SU-DHL-6 (cell line): ENCODE measurements around the gene S100P.

Experiments used
- H2AFZ ChIP-seq: fragments of 200-600 bp; sonication (generic); 2 replicates; pipeline ENCODE4 v1.6.1; 2014; ENCODE audit warnings: low read depth, mild to moderate bottlenecking, moderate library complexity, mixed read lengths, antibody characterized with exemption, low read length; ENCODE audit not compliant: severe bottlenecking
- H3F3A ChIP-seq: fragments of 200-600 bp; shearing (Covaris generic); 2 replicates; pipeline ENCODE4 v1.6.0; 2016; ENCODE audit warnings: antibody characterized with exemption, mild to moderate bottlenecking; ENCODE audit not compliant: insufficient read depth
- H3K27ac ChIP-seq: fragments of 200-600 bp; sonication (generic); 2 replicates; pipeline ENCODE4 v1.5.1; 2016; ENCODE audit warnings: low read depth, mild to moderate bottlenecking, low read length, moderate library complexity, mixed read lengths
- H3K27me3 ChIP-seq: fragments of 200-600 bp; sonication (generic), shearing (Covaris generic); 2 replicates; pipeline ENCODE4 v1.6.0; 2014; ENCODE audit warnings: mild to moderate bottlenecking, low read length
- H3K36me3 ChIP-seq: fragments of 200-600 bp; sonication (generic); 2 replicates; pipeline ENCODE4 v1.6.1; 2014; ENCODE audit warnings: mild to moderate bottlenecking, low read length, mixed read lengths
- H3K4me2 ChIP-seq: fragments of 300-600, 200-600 bp; shearing (Covaris generic), sonication (generic); 2 replicates; pipeline ENCODE4 v1.6.0; 2014; ENCODE audit warnings: low read length, low read depth, mild to moderate bottlenecking; ENCODE audit not compliant: poor library complexity, severe bottlenecking
- H3K4me3 ChIP-seq: fragments of 200-600 bp; sonication (generic); 2 replicates; pipeline ENCODE4 v1.5.1; 2014; ENCODE audit warnings: antibody characterized with exemption, low read length, mild to moderate bottlenecking, mixed read lengths; ENCODE audit not compliant: insufficient read depth, poor library complexity, severe bottlenecking
- H3K79me2 ChIP-seq: fragments of 200-600 bp; sonication (generic); 2 replicates; pipeline ENCODE4 v1.6.1; 2014; ENCODE audit warnings: mild to moderate bottlenecking, low read length, moderate library complexity; ENCODE audit not compliant: insufficient read depth
- H3K9ac ChIP-seq: fragments of 200-600 bp; sonication (generic); 2 replicates; pipeline ENCODE4 v1.7.0; 2014; ENCODE audit warnings: mild to moderate bottlenecking, low read length
- H3K9me2 ChIP-seq: fragments of 200-600 bp; sonication (generic); replicated peaks from 2 replicates; pipeline ENCODE4 v1.6.1; 2014; ENCODE audit warnings: low read length; ENCODE audit not compliant: insufficient read depth
- H3K9me3 ChIP-seq: fragments of 200-600 bp; sonication (generic); 2 replicates; pipeline ENCODE4 v1.6.1; 2014; ENCODE audit warnings: low read length, mixed read lengths; ENCODE audit not compliant: insufficient read depth
- H4K20me1 ChIP-seq: fragments of 200-600 bp; sonication (generic); 2 replicates; pipeline ENCODE4 v1.6.1; 2014; ENCODE audit warnings: low read depth, mild to moderate bottlenecking, antibody characterized with exemption, low read length, moderate library complexity, mixed read lengths
- EZH2phosphoT487 ChIP-seq: fragments of 200-600 bp; sonication (generic), shearing (Covaris generic); conservative IDR thresholded peaks from 2 replicates; pipeline ENCODE4 v1.6.1; 2018; ENCODE audit warnings: mild to moderate bottlenecking, antibody characterized with exemption, low read length, moderate library complexity, mixed read lengths
- TF ChIP-seq, protein P1 (sequence below): fragments of 200-600 bp; sonication (generic); IDR thresholded peaks from one replicate; pipeline ENCODE4 v1.5.1; 2017; ENCODE audit warnings: antibody characterized with exemption, mild to moderate bottlenecking, low read length, moderate library complexity; ENCODE audit not compliant: insufficient read depth, poor library complexity, severe bottlenecking

The S100P gene

GRCh38 chr4:6710996-6711395 is 17.3 kb downstream of the S100P start:
- Histone ChIP-seq H3K9me2 (no peaks in the 10 kb centered on the region), H4K20me1 (no peaks in the 10 kb centered on the region), H3K9ac (no peak overlapping the region), H3K4me3 (no peak overlapping the region), H3F3A (peaks cover 9% of the 10 kb centered on the region; the same call in 1 of the 2 replicates), H3K79me2 (peaks cover 17% of the 10 kb centered on the region; the same call in 1 of the 2 replicates), H3K36me3 (peaks cover 8% of the 10 kb centered on the region; the same call in 1 of the 2 replicates), H3K27ac (no peak overlapping the region), H3K27me3 (no peaks in the 10 kb centered on the region), H2AFZ (no peak overlapping the region), H3K9me3 (no peaks in the 10 kb centered on the region; the same call in 1 of the 2 replicates), H3K4me2 (no peak overlapping the region)
- TF ChIP-seq EZH2phosphoT487 = no peak
- TF ChIP-seq, protein P1, sequence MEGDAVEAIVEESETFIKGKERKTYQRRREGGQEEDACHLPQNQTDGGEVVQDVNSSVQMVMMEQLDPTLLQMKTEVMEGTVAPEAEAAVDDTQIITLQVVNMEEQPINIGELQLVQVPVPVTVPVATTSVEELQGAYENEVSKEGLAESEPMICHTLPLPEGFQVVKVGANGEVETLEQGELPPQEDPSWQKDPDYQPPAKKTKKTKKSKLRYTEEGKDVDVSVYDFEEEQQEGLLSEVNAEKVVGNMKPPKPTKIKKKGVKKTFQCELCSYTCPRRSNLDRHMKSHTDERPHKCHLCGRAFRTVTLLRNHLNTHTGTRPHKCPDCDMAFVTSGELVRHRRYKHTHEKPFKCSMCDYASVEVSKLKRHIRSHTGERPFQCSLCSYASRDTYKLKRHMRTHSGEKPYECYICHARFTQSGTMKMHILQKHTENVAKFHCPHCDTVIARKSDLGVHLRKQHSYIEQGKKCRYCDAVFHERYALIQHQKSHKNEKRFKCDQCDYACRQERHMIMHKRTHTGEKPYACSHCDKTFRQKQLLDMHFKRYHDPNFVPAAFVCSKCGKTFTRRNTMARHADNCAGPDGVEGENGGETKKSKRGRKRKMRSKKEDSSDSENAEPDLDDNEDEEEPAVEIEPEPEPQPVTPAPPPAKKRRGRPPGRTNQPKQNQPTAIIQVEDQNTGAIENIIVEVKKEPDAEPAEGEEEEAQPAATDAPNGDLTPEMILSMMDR = no peak

GRCh38 chr4:6714954-6715353 is 21.3 kb downstream of the S100P start:
- Histone ChIP-seq H3K79me2 (peaks cover 18% of the 10 kb centered on the region), H3K36me3 (no peaks in the 10 kb centered on the region; the same call in 1 of the 2 replicates), H3K27ac (no peak overlapping the region), H3K4me2 (no peak overlapping the region), H3K4me3 (no peak overlapping the region), H3K9me2 (no peaks in the 10 kb centered on the region), H3K9me3 (no peaks in the 10 kb centered on the region; the same call in 1 of the 2 replicates), H3K9ac (no peak overlapping the region), H2AFZ (no peak overlapping the region), H3K27me3 (no peaks in the 10 kb centered on the region), H4K20me1 (no peaks in the 10 kb centered on the region), H3F3A (peaks cover 13% of the 10 kb centered on the region; the same call in 1 of the 2 replicates)
- TF ChIP-seq EZH2phosphoT487 = no peak
- TF ChIP-seq, protein P1 = no peak

GRCh38 chr4:6715704-6716017 is 22.0 kb downstream of the S100P start:
- Histone ChIP-seq H3K9ac (peak overlapping the region; percentile 69), H3K9me3 (no peaks in the 10 kb centered on the region), H3K4me2 (peak overlapping the region; percentile 64), H3K9me2 (no peaks in the 10 kb centered on the region), H3K27me3 (no peaks in the 10 kb centered on the region), H3K4me3 (peak overlapping the region; percentile 38), H4K20me1 (no peaks in the 10 kb centered on the region), H3K27ac (no peak overlapping the region), H3F3A (peaks cover 8% of the 10 kb centered on the region; the same call in 1 of the 2 replicates), H2AFZ (peak overlapping the region; percentile 81), H3K79me2 (peaks cover 18% of the 10 kb centered on the region), H3K36me3 (no peaks in the 10 kb centered on the region; the same call in 1 of the 2 replicates)
- TF ChIP-seq EZH2phosphoT487 = no peak
- TF ChIP-seq, protein P1 = no peak
